GM12874 (cell line): Measurements from ENCODE around the gene SLC66A1.

Experiments
- CTCF ChIP-seq: IDR thresholded peaks from 2 replicates; pipeline ENCODE4 v1.5.1; 2011; ENCODE audit warnings: low read depth, mild to moderate bottlenecking, control low read depth, low read length, moderate library complexity; ENCODE audit not compliant: insufficient read depth

SLC66A1 gene

GRCh38 chr1:19377812-19378718 lies 65.9 kb downstream of the SLC66A1 start:
- TF ChIP-seq CTCF: no peak
